GM18508 (cell line): ENCODE measurements around the gene CRELD2.

Experiments
- ATAC-seq: cut with Tn5 transposase; IDR thresholded peaks from one replicate; pipeline ENCODE4 v1.9.1; 2021; ENCODE audit warnings: moderate number of reproducible peaks; ENCODE audit not compliant: insufficient read depth, unreplicated experiment

The CRELD2 gene

GRCh38 chr22:49976439-49977175, 58.2 kb downstream of the CRELD2 start:
- no peak for ATAC-seq
